ENCODE data around the gene CCDC80. TPM values are rescaled to one million over a fixed set of nuclear protein-coding genes. Genes with fewer than 3 reads are reported as not detected.

Gene CCDC80
- polyA plus RNA-seq (2012; ENCODE audit: insufficient read depth, insufficient read length, low read depth): 9.5 TPM

GRCh38 chr3:112640930-112641801 lies at the start of gene CCDC80:
Gene CCDC80, minus strand, starts transcription at chr3:112641143. Its CDS starts 1,238 bp downstream, at chr3:112639905.
- H3K4me1 ChIP-seq: peaks cover 1% of the 10 kb centered on the region; the same call in 1 of the 2 replicates
- DNase-seq: no peak
- peak within 1 kb of the TSS; percentile 52 for H3K4me3 ChIP-seq (ENCODE audit: low read depth, low read length)

GRCh38 chr3:112689989-112690388 lies 49.0 kb upstream of the CCDC80 start:
- Histone ChIP-seq H3K4me3 (ENCODE audit: low read depth, low read length) (no peak overlapping the region), H3K9me3 (peaks cover 4% of the 10 kb centered on the region; the same call in 1 of the 2 replicates), H3K4me1 (no peaks in the 10 kb centered on the region), H3K36me3 (no peaks in the 10 kb centered on the region), H3K27me3 (no peaks in the 10 kb centered on the region)
- TF ChIP-seq CTCF (IDR thresholded peaks at IDR 0.05; ENCODE audit: low read depth, low read length): no peak
- no peak for DNase-seq

More at GRCh38 chr3:112640930-112641801, at the start of gene CCDC80:
- TF ChIP-seq CTCF (IDR thresholded peaks at IDR 0.05; ENCODE audit: low read depth, low read length): no peak
- H3K36me3 ChIP-seq: no peaks in the 10 kb centered on the region
- no peaks in the 10 kb centered on the region for H3K27me3 ChIP-seq
- no peaks in the 10 kb centered on the region for H3K9me3 ChIP-seq

GRCh38 chr3:112689385-112689784 lies 48.4 kb upstream of the CCDC80 start:
- H3K4me1 ChIP-seq: no peaks in the 10 kb centered on the region
- H3K9me3 ChIP-seq: peaks cover 4% of the 10 kb centered on the region; the same call in 1 of the 2 replicates
- no peak for DNase-seq
- H3K27me3 ChIP-seq: no peaks in the 10 kb centered on the region
- H3K4me3 ChIP-seq (ENCODE audit: low read depth, low read length): no peak overlapping the region
- H3K36me3 ChIP-seq: no peaks in the 10 kb centered on the region
- TF ChIP-seq CTCF (IDR thresholded peaks at IDR 0.05; ENCODE audit: low read depth, low read length): no peak

- no peaks in the 10 kb centered on the region for H3K4me1 ChIP-seq
- TF ChIP-seq CTCF (IDR thresholded peaks at IDR 0.05; ENCODE audit: low read depth, low read length): no peak
- H3K27me3 ChIP-seq: no peaks in the 10 kb centered on the region
- H3K4me3 ChIP-seq (ENCODE audit: low read depth, low read length): no peak overlapping the region
- DNase-seq: no peak
- no peaks in the 10 kb centered on the region for H3K36me3 ChIP-seq
- peaks cover under 1% of the 10 kb centered on the region; the same call in 1 of the 2 replicates for H3K9me3 ChIP-seq
Measured at GRCh38 chr3:112688819-112689218, 47.9 kb upstream of the CCDC80 start.

- Histone ChIP-seq H3K4me1 (no peaks in the 10 kb centered on the region), H3K27me3 (no peaks in the 10 kb centered on the region), H3K4me3 (ENCODE audit: low read depth, low read length) (no peak overlapping the region), H3K36me3 (no peaks in the 10 kb centered on the region), H3K9me3 (no peaks in the 10 kb centered on the region)
- TF ChIP-seq CTCF (IDR thresholded peaks at IDR 0.05; ENCODE audit: low read depth, low read length): no peak
- DNase-seq: no peak
Measured at GRCh38 chr3:112688085-112688769, 47.3 kb upstream of the CCDC80 start.

All from BE2C (cell line).